ENCODE data around the gene NAA25.
"Not testable (repeated sequence)": the region's sequence is repeated elsewhere in the genome, so short reads cannot be mapped to it uniquely, and the experiment has no call there.

NAA25 gene

GRCh38 chr12:112116232-112117060 is 7.9 kb upstream of the NAA25 start:
- no peak for DNase-seq

- no peak for DNase-seq
These were observed 6.9 kb upstream of the NAA25 start for GRCh38 chr12:112115259-112116045.

GRCh38 chr12:112112409-112113133 is 4.0 kb upstream of the NAA25 start:
- DNase-seq: no peak

GRCh38 chr12:112111931-112112330 is 3.3 kb upstream of the NAA25 start:
- DNase-seq: no peak

- not testable (repeated sequence) for DNase-seq
These were observed 2.4 kb upstream of the NAA25 start for GRCh38 chr12:112110787-112111662.

GRCh38 chr12:112107306-112108201 is 1.0 kb downstream of the NAA25 start:
- DNase-seq: no peak

- DNase-seq: no peak
These were observed 2.7 kb downstream of the NAA25 start for GRCh38 chr12:112105891-112106290.

GRCh38 chr12:112103758-112104503 is 4.7 kb downstream of the NAA25 start:
- no peak for DNase-seq

- DNase-seq: not testable (repeated sequence)
These were observed 5.8 kb downstream of the NAA25 start for GRCh38 chr12:112102746-112103145.

GRCh38 chr12:112102127-112102526 is 6.5 kb downstream of the NAA25 start:
- no peak for DNase-seq

- DNase-seq: not testable (repeated sequence)
These were observed 8.1 kb downstream of the NAA25 start for GRCh38 chr12:112100500-112100899.

GRCh38 chr12:112097641-112098040 is 10.9 kb downstream of the NAA25 start:
- DNase-seq: no peak

GRCh38 chr12:112096667-112097066 is 11.9 kb downstream of the NAA25 start:
- no peak for DNase-seq

GRCh38 chr12:112096070-112096469 is 12.5 kb downstream of the NAA25 start:
- DNase-seq: no peak

- no peak for DNase-seq
These were observed 17.0 kb downstream of the NAA25 start for GRCh38 chr12:112091563-112091962.

- DNase-seq: no peak
These were observed 20.7 kb downstream of the NAA25 start for GRCh38 chr12:112087851-112088250.

GRCh38 chr12:112087055-112087850 is 21.3 kb downstream of the NAA25 start:
- DNase-seq: no peak

GRCh38 chr12:112066566-112066965 is 42.0 kb downstream of the NAA25 start:
- no peak for DNase-seq

GRCh38 chr12:112063273-112063672 is 45.3 kb downstream of the NAA25 start:
- DNase-seq: no peak

GRCh38 chr12:112061137-112061536 is 47.4 kb downstream of the NAA25 start:
- no peak for DNase-seq

Measured in NCI-H1930 (cell line).